GM10266 (cell line): ENCODE data around the gene VEZT.
"Not testable (repeated sequence)": the region's sequence is repeated elsewhere in the genome, so short reads cannot be mapped to it uniquely, and the experiment has no call there.

Experiments
- DNase-seq: peaks from one replicate; pipeline ENCODE4 v3.0.0; 2012; ENCODE audit errors: extremely low spot score
- CTCF ChIP-seq: IDR thresholded peaks from 2 replicates; pipeline ENCODE4 v1.5.1; 2012; ENCODE audit warnings: mild to moderate bottlenecking, low read depth; ENCODE audit not compliant: control insufficient read depth, insufficient read depth; ENCODE audit errors: missing control alignments

Gene VEZT

GRCh38 chr12:95224202-95225170, 6.9 kb downstream of the VEZT start:
- TF ChIP-seq CTCF, result no peak
- no peak for DNase-seq

- no peak for DNase-seq
- no peak for TF ChIP-seq CTCF
Observed at GRCh38 chr12:95225645-95226212, 8.1 kb downstream of the VEZT start.

- no peak for DNase-seq
- no peak for TF ChIP-seq CTCF
Observed at GRCh38 chr12:95227818-95228356, 10.3 kb downstream of the VEZT start.

GRCh38 chr12:95228617-95229016, 11.0 kb downstream of the VEZT start:
- no peak for TF ChIP-seq CTCF

GRCh38 chr12:95229636-95230035, 12.0 kb downstream of the VEZT start:
- no peak for DNase-seq
- TF ChIP-seq CTCF, result no peak

More at GRCh38 chr12:95228617-95229016, 11.0 kb downstream of the VEZT start:
- no peak for DNase-seq

- DNase-seq, result no peak
- TF ChIP-seq CTCF, result no peak
Observed at GRCh38 chr12:95230313-95230712, 12.7 kb downstream of the VEZT start.

GRCh38 chr12:95231190-95231589, 13.6 kb downstream of the VEZT start:
- no peak for DNase-seq
- TF ChIP-seq CTCF, result no peak

GRCh38 chr12:95234187-95234586, 16.6 kb downstream of the VEZT start:
- DNase-seq, result not testable (repeated sequence)

GRCh38 chr12:95235621-95236020, 18.0 kb downstream of the VEZT start:
- not testable (repeated sequence) for DNase-seq
